Lower leg skin (tissue), 3 donors: Measurements from ENCODE around the gene ZHX3.

ENCODE experiments used
- CTCF ChIP-seq, 3 donors: fragments of 450-650 bp; IDR thresholded peaks; one replicate each; pipeline ENCODE4 v1.5.1; 2016; ENCODE audit warnings: antibody characterized with exemption in 3 of 3, mild to moderate bottlenecking in 3 of 3, moderate library complexity in 2 of 3
- POLR2A ChIP-seq, 2 donors: fragments of 450-650 bp; IDR thresholded peaks; one replicate each; pipeline ENCODE4 v1.6.1; 2016 to 2017; ENCODE audit warnings: antibody characterized with exemption in 2 of 2, mild to moderate bottlenecking in 1 of 2, moderate library complexity in 1 of 2

DNA sequence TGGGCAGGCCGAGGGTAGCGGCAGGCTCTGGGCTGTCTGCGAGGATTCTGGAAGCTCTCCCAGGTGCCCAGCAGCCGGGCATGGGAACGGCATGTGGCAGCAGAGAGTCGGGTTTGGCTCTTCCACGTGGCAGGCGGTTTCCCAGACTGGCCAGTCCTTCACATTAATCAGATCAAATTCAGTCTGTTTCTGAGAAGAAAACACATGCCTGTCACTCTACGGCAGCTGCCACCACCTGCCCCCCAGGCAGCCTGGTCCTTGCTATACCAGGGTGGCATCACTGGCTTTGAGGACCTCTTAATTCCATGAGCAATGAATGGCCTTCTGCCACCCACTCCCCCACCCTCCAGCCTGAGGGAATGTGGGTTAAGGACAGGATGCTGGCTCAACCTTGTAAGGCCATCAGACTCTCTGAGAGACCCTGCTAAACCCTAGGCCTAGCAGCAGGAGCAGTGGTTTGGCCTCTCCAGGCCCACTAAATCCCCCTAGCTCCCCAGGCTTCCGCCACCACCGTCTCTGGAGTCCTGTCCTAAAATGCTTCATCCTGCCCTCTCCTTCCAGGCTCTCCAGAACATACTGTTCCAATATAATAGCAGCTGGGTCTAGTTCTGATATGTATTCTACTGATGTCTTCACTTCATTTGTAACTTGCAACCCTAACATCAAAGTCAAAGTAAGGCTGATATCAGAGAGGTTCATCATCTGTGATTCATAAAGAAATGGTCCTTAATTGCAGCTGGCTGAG lies 132.3 kb downstream of the ZHX3 start:
- TF ChIP-seq CTCF (IDR thresholded peaks at IDR 0.05) (no peak), POLR2A (IDR thresholded peaks at IDR 0.05) (no peak)
